Measurements from ENCODE around the gene LMF1. TPM values are rescaled to one million over a fixed set of nuclear protein-coding genes. Genes with fewer than 3 reads are reported as not detected.

The LMF1 gene
- polyA plus RNA-seq, 1 donor (not counting 4 experiments of a cell fraction or from before 2014, with no cell fraction given): 3.1 TPM

GRCh38 chr16:1000608-1001007 lies 29.8 kb upstream of the LMF1 start:
- FAIRE-seq: no peak
- H3K4me3 ChIP-seq (ENCODE audit: control insufficient read depth in 2 of 3, extremely low read depth in 1 of 3, insufficient read depth in 2 of 3, low read depth in 1 of 3, low read length in 3 of 3): no peak overlapping the region
- no peaks in the 10 kb centered on the region for H3K9me1 ChIP-seq (ENCODE audit: control insufficient read depth, extremely low read depth, insufficient read depth, low read length)
- no peak overlapping the region for H2AFZ ChIP-seq (ENCODE audit: control insufficient read depth, low read length)
- H3K27ac ChIP-seq (ENCODE audit: control insufficient read depth, insufficient read depth, low read length): no peak overlapping the region
- peaks cover 60% of the 10 kb centered on the region for H3K27me3 ChIP-seq (ENCODE audit: control insufficient read depth, extremely low read depth, insufficient read depth, low read length)
- H3K4me1 ChIP-seq (ENCODE audit: control insufficient read depth, extremely low read depth, insufficient read depth, low read length): peaks cover 6% of the 10 kb centered on the region
- no peak for DNase-seq (ENCODE audit: low read depth, low spot score)
- H4K20me1 ChIP-seq (ENCODE audit: control insufficient read depth, extremely low read depth, insufficient read depth, low read length): no peaks in the 10 kb centered on the region
- no peak overlapping the region for H3K9ac ChIP-seq (ENCODE audit: control insufficient read depth, extremely low read depth, insufficient read depth, low read length)
- no peak for TF ChIP-seq CTCF (optimal IDR thresholded peaks at IDR 0.05 in 1 of 3, IDR thresholded peaks at IDR 0.05 in 1 of 3, conservative IDR thresholded peaks at IDR 0.05 in 1 of 3; ENCODE audit: extremely low read depth in 1 of 3, insufficient read depth in 2 of 3, low read length in 3 of 3)
- TF ChIP-seq EZH2 (IDR thresholded peaks at IDR 0.05; ENCODE audit: low read length): no peak
- H3K4me2 ChIP-seq (ENCODE audit: control insufficient read depth, extremely low read depth, insufficient read depth, low read depth, low read length): no peak overlapping the region
- H3K36me3 ChIP-seq (ENCODE audit: control insufficient read depth in 2 of 2, extremely low read depth in 1 of 2, insufficient read depth in 2 of 2, low read length in 2 of 2): no peaks in the 10 kb centered on the region
- H3K9me3 ChIP-seq (ENCODE audit: control insufficient read depth, low read depth, low read length): peaks cover 9% of the 10 kb centered on the region
- dilution Hi-C loops (cut with MboI; ENCODE audit: extremely low pct_ligation_motif_present, low sequenced_read_pairs): no loop called here
- H3K79me2 ChIP-seq (ENCODE audit: control insufficient read depth, insufficient read depth, low read length): no peaks in the 10 kb centered on the region

GRCh38 chr16:999677-1000076 lies 28.9 kb upstream of the LMF1 start:
- H3K9me1 ChIP-seq (ENCODE audit: control insufficient read depth, extremely low read depth, insufficient read depth, low read length): no peaks in the 10 kb centered on the region
- DNase-seq (ENCODE audit: low read depth, low spot score) (no peak), FAIRE-seq (no peak)
- H2AFZ ChIP-seq (ENCODE audit: control insufficient read depth, low read length): no peak overlapping the region
- no peak overlapping the region for H3K4me2 ChIP-seq (ENCODE audit: control insufficient read depth, extremely low read depth, insufficient read depth, low read depth, low read length)
- no peak overlapping the region for H3K4me3 ChIP-seq (ENCODE audit: control insufficient read depth in 2 of 3, extremely low read depth in 1 of 3, insufficient read depth in 2 of 3, low read depth in 1 of 3, low read length in 3 of 3)
- no peaks in the 10 kb centered on the region for H4K20me1 ChIP-seq (ENCODE audit: control insufficient read depth, extremely low read depth, insufficient read depth, low read length)
- no peaks in the 10 kb centered on the region for H3K79me2 ChIP-seq (ENCODE audit: control insufficient read depth, insufficient read depth, low read length)
- no peak overlapping the region for H3K27ac ChIP-seq (ENCODE audit: control insufficient read depth, insufficient read depth, low read length)
- TF ChIP-seq CTCF (optimal IDR thresholded peaks at IDR 0.05 in 1 of 3, IDR thresholded peaks at IDR 0.05 in 1 of 3, conservative IDR thresholded peaks at IDR 0.05 in 1 of 3; ENCODE audit: extremely low read depth in 1 of 3, insufficient read depth in 2 of 3, low read length in 3 of 3) (no peak), EZH2 (IDR thresholded peaks at IDR 0.05; ENCODE audit: low read length) (no peak)
- peaks cover 17% of the 10 kb centered on the region for H3K9me3 ChIP-seq (ENCODE audit: control insufficient read depth, low read depth, low read length)
- no peaks in the 10 kb centered on the region for H3K36me3 ChIP-seq (ENCODE audit: control insufficient read depth in 2 of 2, extremely low read depth in 1 of 2, insufficient read depth in 2 of 2, low read length in 2 of 2)
- peaks cover 6% of the 10 kb centered on the region for H3K4me1 ChIP-seq (ENCODE audit: control insufficient read depth, extremely low read depth, insufficient read depth, low read length)
- dilution Hi-C loops (cut with MboI; ENCODE audit: extremely low pct_ligation_motif_present, low sequenced_read_pairs): no loop called here
- no peak overlapping the region for H3K9ac ChIP-seq (ENCODE audit: control insufficient read depth, extremely low read depth, insufficient read depth, low read length)
- H3K27me3 ChIP-seq (ENCODE audit: control insufficient read depth, extremely low read depth, insufficient read depth, low read length): peaks cover 59% of the 10 kb centered on the region

Measured in keratinocyte (primary cell).